HL-60 (cell line): Measurements from ENCODE around the gene GJE1.
A peak's percentile ranks its signal among the peaks of the same experiment; 100 is the strongest.
"Not testable (repeated sequence)": the region's sequence is repeated elsewhere in the genome, so short reads cannot be mapped to it uniquely, and the experiment has no call there.

ENCODE experiments used
- DNase-seq, 2 experiments: peaks; one replicate each; pipeline ENCODE4 v3.0.0-alpha.2; 2010 to 2020; ENCODE audit warnings: low read depth in 1 of 2, low spot score in 1 of 2
- H3K27ac ChIP-seq: fragments of 250-450 bp; sonication (Bioruptor Pico); replicated peaks from 2 replicates; pipeline ENCODE4 v1.5.1; 2020; ENCODE audit warnings: mild to moderate bottlenecking, moderate library complexity
- H3K27me3 ChIP-seq: fragments of 250-450 bp; sonication (Bioruptor Pico); 2 replicates; pipeline ENCODE4 v1.5.1; 2021; ENCODE audit warnings: mild to moderate bottlenecking, moderate library complexity; ENCODE audit not compliant: insufficient read depth, poor library complexity, severe bottlenecking
- H3K4me3 ChIP-seq: replicated peaks from 2 replicates; pipeline ENCODE4 v1.5.1; 2011; ENCODE audit warnings: mild to moderate bottlenecking, control low read depth, low read length; ENCODE audit not compliant: insufficient read depth
- GABPA ChIP-seq: IDR thresholded peaks from 2 replicates; pipeline ENCODE4 v1.6.1; 2012; ENCODE audit warnings: low read depth
- POLR2AphosphoS5 ChIP-seq: IDR thresholded peaks from 2 replicates; pipeline ENCODE4 v1.6.1; 2012; ENCODE audit warnings: low read depth
- SPI1 ChIP-seq: IDR thresholded peaks from 2 replicates; pipeline ENCODE4 v1.6.1; 2012; ENCODE audit warnings: low read depth, mild to moderate bottlenecking, borderline replicate concordance
- TF ChIP-seq, protein P1 (sequence below): IDR thresholded peaks from 2 replicates; pipeline ENCODE4 v1.6.1; 2012; ENCODE audit warnings: low read depth; ENCODE audit not compliant: insufficient replicate concordance
- TF ChIP-seq, protein P2 (sequence below): IDR thresholded peaks from one replicate; pipeline ENCODE4 v1.5.1; 2011; ENCODE audit warnings: low read length, control low read depth, inconsistent platforms; ENCODE audit not compliant: insufficient read depth

The GJE1 gene

DNA sequence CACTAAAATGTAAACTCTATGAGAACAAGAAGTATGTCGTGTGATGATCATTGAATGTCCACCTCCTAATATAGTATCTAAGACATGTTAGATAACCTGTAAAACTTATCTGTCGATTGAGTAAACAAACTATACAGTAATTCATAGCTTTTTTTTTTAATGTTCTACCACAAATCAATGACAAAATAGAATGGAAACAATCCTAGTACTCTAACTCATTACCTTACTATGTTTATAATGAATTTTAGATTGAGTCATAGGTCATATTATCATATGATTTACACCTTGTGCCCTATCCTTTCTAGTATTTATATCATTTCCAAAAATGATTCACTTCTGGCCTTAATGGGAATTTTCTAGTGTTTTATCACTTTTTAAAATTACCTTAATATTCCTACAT, 20.5 kb downstream of the GJE1 start:
- no peak for DNase-seq
- Histone ChIP-seq H3K4me3 (no peak overlapping the region), H3K27ac (no peak overlapping the region), H3K27me3 (no peaks in the 10 kb centered on the region)
- TF ChIP-seq POLR2AphosphoS5: no peak
- TF ChIP-seq, protein P1, sequence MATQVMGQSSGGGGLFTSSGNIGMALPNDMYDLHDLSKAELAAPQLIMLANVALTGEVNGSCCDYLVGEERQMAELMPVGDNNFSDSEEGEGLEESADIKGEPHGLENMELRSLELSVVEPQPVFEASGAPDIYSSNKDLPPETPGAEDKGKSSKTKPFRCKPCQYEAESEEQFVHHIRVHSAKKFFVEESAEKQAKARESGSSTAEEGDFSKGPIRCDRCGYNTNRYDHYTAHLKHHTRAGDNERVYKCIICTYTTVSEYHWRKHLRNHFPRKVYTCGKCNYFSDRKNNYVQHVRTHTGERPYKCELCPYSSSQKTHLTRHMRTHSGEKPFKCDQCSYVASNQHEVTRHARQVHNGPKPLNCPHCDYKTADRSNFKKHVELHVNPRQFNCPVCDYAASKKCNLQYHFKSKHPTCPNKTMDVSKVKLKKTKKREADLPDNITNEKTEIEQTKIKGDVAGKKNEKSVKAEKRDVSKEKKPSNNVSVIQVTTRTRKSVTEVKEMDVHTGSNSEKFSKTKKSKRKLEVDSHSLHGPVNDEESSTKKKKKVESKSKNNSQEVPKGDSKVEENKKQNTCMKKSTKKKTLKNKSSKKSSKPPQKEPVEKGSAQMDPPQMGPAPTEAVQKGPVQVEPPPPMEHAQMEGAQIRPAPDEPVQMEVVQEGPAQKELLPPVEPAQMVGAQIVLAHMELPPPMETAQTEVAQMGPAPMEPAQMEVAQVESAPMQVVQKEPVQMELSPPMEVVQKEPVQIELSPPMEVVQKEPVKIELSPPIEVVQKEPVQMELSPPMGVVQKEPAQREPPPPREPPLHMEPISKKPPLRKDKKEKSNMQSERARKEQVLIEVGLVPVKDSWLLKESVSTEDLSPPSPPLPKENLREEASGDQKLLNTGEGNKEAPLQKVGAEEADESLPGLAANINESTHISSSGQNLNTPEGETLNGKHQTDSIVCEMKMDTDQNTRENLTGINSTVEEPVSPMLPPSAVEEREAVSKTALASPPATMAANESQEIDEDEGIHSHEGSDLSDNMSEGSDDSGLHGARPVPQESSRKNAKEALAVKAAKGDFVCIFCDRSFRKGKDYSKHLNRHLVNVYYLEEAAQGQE: no peak
- no peak for TF ChIP-seq GABPA
- TF ChIP-seq, protein P2, sequence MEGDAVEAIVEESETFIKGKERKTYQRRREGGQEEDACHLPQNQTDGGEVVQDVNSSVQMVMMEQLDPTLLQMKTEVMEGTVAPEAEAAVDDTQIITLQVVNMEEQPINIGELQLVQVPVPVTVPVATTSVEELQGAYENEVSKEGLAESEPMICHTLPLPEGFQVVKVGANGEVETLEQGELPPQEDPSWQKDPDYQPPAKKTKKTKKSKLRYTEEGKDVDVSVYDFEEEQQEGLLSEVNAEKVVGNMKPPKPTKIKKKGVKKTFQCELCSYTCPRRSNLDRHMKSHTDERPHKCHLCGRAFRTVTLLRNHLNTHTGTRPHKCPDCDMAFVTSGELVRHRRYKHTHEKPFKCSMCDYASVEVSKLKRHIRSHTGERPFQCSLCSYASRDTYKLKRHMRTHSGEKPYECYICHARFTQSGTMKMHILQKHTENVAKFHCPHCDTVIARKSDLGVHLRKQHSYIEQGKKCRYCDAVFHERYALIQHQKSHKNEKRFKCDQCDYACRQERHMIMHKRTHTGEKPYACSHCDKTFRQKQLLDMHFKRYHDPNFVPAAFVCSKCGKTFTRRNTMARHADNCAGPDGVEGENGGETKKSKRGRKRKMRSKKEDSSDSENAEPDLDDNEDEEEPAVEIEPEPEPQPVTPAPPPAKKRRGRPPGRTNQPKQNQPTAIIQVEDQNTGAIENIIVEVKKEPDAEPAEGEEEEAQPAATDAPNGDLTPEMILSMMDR: no peak
- no peak for TF ChIP-seq SPI1

DNA sequence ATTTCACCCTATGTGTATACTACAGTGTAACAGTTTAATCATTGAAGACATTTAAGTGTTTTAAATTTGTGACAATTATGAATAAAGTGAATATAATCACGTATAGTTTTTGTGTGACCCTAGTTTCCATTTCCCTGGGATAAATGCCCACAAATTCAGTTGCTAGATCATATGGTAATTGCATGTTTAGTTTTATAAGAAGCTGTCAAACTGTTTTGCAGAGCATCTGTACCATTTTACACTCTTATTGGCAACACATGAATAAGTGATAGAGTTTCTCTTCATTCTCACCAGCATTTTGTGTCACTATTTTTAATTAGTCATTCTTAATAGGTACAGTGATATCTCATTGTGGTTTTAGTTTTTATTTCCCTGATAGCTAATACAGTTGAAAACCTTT, 21.6 kb downstream of the GJE1 start:
- no peaks in the 10 kb centered on the region for H3K27me3 ChIP-seq
- no peak overlapping the region for H3K27ac ChIP-seq
- no peak overlapping the region for H3K4me3 ChIP-seq
- no peak for DNase-seq
- TF ChIP-seq GABPA (no peak), SPI1 (no peak), POLR2AphosphoS5 (no peak)
- TF ChIP-seq, protein P2: no peak
- TF ChIP-seq, protein P1: no peak

DNA sequence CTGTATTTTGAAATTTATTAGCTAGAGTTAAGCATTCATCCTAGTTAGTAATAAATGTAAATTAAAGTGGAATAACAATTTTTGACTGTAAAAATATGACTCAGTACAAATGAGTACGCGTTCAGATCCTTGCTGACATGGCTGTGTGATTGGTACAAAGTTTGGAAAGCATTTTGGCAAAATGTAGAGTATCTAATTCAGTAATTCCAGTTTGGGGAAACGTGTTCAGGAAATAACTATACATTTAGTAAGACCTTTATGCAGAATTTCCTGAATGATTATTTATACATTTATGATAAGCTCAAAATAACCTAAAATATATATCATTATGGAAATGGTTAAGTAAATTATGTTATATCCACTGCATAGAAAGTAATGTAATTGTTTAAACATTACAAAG, 22.4 kb downstream of the GJE1 start:
- H3K27ac ChIP-seq: no peak overlapping the region
- TF ChIP-seq GABPA: no peak
- no peak for TF ChIP-seq POLR2AphosphoS5
- no peak for TF ChIP-seq SPI1

DNA sequence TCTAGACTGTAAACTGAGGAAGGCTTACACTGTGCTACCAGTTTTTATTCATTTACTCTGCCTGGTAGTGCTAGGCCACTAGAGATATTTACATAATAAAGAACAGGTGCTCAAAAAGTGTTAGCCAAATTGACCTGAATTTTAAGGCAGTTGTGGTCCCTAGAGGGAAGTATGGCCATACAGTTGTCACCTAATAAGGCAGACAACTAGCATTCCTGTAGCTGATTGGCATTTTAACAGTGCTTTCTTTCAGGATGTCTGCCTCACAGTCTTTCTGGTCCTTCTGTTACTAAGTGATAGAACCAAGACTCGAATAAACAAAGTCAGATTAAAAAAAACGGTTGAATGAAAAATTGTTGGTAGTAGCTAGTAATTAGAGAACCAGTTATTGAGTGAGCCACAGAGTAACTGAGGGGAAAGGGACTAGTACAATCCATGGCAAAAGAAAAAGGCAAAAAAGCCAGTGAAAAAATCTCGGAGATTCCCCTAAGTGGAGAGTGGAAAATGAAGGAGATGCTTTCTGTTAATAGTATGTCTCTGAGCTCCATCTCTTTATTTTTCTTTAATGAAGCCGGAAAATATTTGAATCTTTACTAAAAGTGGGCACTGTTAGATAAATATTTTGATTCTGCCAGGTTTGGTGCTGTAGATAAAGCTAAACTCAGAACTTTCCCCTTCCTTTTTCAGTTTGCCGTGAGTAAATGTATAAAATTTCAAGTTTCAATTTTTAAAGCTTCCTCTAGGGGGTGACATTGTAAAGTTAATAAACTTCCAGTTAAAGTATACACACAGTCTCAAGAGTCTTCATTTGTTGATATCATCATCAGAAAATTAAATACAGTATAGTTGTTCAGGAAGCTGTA, 23.4 kb downstream of the GJE1 start:
- no peak for DNase-seq
- H3K27me3 ChIP-seq: no peaks in the 10 kb centered on the region
- TF ChIP-seq, protein P2: peak; percentile 0
- TF ChIP-seq SPI1: no peak
- TF ChIP-seq POLR2AphosphoS5: no peak
- no peak for TF ChIP-seq GABPA
- TF ChIP-seq, protein P1: no peak
- no peak overlapping the region for H3K4me3 ChIP-seq
- H3K27ac ChIP-seq: no peak overlapping the region; the same call in 1 of the 2 replicates

More for the DNA sequence above, 22.4 kb downstream of the GJE1 start:
- no peak for DNase-seq
- H3K27me3 ChIP-seq: no peaks in the 10 kb centered on the region
- H3K4me3 ChIP-seq: no peak overlapping the region

DNA sequence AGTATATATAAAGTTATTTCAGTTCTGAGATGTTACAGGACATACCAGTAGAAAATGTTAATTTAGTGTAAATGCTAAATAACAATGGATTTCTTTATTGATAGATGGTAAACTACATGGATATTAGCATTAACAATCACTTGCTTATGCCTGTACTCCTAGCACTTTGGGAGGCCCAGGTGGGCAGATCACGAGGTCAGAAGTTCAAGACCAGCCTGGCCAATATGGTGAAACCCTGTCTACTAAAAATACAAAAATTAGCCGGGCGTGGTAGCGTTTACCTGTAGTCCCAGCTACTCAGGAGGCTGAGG, 24.0 kb downstream of the GJE1 start:
- H3K4me3 ChIP-seq, DNase-seq, H3K27ac ChIP-seq, H3K27me3 ChIP-seq: not testable (repeated sequence)
